Stimulated activated CD8-positive, alpha-beta memory T cell treated with anti-CD3 and anti-CD28 coated beads, Interleukin-7, amount 100 ng/mL, for 48 hours (primary cell): Measurements from ENCODE around the gene STRADA.

Experiments used
- DNase-seq, 2 donors: peaks; one replicate each; pipeline ENCODE4 v3.0.0-alpha.2; 2020; ENCODE audit warnings: low read depth in 1 of 2; ENCODE audit errors: extremely low read depth in 1 of 2

The STRADA gene

GRCh38 chr17:63701868-63702720 is 39.5 kb downstream of the STRADA start:
- peak in 1 of 2 donors; percentile 75 for DNase-seq

- no peak for DNase-seq
Measured at GRCh38 chr17:63701456-63701820, 40.2 kb downstream of the STRADA start.

DNA sequence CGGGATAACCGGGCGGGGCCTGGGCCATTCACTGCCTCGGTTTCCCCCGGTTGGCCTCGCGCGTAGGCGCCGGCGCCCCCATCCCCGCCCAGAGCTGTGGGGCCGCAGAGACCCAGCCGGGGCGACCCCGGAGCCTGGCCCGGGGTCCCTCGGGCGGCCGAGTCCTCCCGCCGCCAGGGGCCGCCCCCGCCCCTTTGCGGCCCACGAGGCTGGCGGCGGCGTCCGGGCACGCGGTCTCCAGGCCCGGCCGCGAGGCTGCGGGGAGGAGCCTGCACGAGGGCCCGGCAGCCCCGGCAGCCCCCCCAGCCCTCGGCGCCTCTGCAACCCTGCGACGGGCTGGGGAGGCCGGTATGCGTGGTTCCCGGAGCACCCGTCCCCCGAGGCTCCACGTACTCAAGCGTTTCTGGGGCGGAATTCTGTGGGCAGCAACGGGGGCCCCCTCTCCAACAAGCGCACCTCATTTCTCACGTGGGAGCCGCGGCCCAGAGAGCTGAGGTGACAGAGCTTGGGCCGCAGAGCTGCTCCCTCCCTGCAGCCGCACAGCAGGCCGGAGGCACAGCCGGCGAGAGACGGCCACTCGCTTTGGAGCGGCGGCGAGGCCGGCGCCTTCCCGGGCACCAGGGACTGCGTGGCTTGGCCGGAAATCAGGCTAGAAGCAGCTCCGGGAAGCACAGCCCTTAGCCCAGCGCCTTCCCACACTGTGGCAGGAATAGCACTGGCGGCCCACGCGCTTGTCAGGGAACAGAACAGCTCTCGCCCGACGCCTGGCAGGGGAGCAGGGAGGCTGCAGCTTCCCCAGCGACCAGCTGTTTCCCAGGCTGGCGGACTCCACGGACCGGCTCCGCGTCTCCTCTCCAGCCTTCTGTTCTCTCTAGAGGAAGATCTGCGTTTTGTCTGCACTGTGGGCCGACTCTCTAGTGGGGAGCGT is 40.8 kb downstream of the STRADA start:
- no peak for DNase-seq

GRCh38 chr17:63699638-63700527 is 41.7 kb downstream of the STRADA start, which contains the start of gene LIMD2:
LIMD2 (minus strand) TSS chr17:63700125; CDS start chr17:63699298, 827 bp downstream.
- peak; percentile 71 to 74 for DNase-seq

- peak; percentile 65 to 75 for DNase-seq
Measured at GRCh38 chr17:63698886-63699637, 42.5 kb downstream of the STRADA start.

DNA sequence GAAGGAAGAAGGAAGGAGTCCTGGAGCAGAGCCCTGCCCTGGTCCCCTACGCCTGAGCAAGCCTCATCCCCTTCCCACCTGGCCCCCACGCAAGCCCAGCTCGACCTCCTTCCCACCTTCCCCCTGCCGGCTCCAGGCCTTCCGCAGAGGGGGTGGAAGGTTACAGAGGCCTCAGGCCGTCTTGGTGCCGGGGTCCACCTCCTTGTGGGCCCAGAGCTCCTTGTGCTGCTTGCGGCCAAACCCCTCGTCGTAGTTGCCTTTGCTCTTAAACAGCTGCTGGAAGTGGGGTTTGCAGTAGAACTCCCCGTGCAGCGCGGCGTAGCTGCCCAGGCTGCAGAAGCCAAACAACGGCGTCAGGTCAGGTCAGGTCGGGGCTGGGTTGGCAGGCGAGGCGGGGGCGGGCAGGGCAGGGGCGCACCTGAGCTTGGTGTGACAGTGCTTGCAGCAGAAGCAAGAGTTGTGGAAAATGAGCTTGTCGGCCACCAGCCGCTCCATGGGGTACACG is 43.2 kb downstream of the STRADA start:
- no peak for DNase-seq

DNA sequence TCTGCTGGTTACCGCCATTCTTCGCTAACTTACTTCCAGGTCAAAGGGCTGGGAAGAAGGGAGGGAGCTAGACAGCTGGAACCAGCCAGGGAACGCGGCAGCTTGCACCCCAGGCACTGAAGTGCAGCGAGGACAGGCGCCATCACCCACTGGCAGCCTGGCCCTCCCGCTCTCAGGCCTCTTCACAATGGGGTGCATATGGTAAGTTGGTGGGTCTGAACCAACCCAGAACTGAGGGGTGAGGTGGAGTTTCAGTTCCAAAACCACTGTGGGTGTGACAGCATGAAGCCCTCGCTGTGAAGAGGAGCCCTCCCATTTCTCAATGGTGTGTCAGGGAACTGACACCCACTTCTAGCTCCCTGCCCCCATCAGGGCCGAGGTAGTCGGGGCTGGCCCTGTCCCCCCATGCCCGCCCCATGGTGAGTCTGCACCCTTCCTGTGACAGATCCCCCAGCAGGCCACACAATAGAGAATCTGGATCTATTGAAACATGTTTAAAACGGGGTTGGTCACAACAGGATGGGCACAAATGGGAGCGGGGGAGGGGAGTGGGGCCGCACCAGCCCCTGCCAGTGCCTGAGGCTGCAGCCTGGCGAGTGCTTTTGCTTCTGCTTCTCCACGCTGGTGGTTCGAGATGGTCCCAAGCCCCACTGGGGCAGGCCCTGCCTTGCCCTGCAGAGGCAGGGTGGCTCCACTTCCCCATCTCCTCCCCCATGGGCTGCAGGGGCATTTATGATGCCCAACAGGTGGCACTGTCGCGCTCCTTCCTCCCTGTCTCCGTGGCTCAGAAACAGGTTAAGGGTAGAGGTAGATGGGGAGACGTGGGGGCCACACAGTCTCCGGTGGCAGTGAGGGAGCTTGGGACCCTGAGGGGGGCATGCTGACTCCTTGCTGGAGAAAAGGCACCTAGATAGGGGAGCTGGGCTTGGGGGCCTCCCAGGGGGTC is 44.0 kb downstream of the STRADA start:
- DNase-seq, result peak; percentile 53 to 80

DNA sequence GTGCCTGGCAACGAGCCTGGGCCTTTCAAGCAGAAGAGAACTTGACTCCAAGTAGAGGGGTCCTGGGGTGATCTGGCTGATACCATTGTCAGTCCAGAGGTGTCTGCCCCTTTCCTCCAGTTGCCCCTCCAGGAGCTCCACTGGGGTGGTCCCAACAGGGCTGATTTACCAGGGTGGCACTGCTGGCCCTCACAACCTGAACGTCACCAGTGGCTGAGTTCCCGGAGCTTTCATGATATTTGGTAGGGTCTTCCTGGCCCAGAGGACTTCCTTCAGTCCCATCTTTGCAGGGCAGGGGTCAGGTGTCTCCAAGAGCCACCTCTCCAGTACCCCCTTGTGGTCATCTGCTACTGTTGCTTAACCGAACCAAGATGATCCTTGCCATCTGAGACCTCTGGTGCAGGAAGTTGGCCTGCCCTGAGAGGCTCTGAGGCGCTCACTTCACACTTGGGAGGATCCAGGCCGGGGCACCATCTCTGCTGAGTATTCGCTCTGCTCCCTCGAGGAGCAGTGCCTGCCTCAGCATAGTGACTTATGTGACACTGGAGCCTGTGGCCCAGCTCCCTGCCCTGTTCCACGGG is 45.1 kb downstream of the STRADA start:
- DNase-seq, result no peak

DNA sequence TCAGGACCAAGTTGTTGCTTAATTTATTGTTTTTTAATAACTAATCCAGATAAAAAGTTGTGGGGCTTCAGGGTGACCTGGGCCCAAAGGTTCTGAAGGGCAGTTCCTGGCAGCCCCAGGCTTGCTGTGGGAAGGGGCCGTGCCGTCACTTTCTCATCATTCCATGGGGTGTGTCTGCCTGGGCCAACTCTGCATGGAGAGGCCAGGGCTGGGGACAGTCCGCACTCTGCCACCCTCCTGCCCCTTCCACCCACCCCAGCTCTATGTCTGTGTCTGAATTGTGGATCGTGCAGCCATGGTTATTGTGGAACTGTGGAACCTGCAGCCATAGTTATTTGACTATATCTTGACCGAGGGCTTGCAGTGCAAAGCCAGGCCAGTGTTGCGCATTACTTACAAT is 45.7 kb downstream of the STRADA start:
- DNase-seq, result no peak

DNA sequence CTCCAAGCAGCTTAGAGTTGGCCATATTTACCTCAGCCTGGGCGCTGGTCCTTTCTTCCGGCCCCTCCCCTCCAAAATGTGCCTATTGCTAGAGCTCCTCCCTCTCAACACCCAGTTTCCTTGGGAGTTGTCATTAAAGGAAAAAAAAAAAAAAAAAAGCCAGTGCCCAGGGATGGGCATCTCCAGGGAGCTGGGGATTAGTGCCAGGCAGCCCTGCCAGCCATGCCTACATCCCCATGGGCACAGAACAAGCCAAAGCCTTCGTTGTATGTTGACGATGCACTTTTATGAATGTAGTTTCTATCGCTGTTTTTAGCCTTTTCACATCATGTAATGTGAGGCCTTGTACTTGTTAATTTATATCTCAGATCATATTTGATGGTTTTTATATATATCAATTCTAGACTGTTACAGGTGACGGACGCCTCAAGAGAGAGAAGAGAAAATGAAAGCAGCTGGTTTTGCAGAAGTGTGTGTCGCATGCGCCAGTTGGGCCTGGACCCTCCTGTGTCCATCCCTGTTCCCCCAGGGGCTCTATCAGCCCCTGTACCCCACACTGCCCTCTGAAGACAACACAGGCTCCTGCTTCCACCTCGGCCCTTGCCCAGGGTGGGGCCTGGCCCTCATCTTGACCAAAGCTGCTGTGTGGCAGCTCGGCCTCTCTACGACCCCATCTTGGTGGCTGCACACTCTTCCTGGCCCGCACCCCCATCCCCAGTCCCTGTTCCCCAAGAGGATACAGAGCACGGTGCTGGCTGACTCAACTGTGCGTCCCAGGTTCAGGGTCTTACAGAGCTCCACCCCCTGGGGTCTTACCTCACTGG is 46.4 kb downstream of the STRADA start:
- no peak for DNase-seq

DNA sequence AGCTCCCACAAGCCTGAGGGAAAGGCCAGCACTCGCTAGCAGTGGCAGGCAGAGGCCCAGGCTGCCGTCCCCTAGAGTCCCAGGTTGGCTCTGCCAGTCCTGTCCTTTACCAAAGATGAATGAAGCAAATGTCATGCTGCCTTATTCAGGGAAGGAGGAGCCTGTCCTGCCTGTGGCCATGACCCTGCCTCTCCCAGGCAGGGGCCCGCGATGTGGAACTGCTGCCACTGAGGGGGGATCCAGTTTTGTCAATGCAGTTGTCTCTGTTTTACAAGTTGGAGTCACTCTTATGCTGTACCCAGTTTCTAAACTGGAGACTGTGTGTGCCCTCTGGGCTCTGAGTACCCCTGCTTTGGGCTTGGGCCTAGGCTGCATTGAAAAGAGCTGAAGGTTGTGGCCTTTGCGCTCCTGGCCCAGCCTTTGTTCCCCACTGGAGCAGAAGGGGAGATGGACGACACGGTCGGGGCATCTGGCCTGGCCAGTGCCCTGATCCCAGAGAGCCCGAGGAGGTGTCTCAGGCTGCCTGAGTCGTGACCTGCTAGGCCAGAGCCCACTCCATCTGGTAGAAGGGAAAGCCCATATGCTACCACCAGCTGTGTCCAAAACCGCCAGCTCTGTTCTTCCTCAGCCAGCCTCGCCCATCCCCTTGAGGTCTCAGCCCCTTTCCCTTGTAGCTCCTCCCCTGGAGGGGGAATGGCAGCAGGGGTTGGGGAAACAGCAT is 47.2 kb downstream of the STRADA start:
- DNase-seq, result no peak

GRCh38 chr17:63693411-63694113 is 48.0 kb downstream of the STRADA start:
- no peak for DNase-seq

GRCh38 chr17:63692195-63692816 is 49.3 kb downstream of the STRADA start:
- no peak for DNase-seq

DNA sequence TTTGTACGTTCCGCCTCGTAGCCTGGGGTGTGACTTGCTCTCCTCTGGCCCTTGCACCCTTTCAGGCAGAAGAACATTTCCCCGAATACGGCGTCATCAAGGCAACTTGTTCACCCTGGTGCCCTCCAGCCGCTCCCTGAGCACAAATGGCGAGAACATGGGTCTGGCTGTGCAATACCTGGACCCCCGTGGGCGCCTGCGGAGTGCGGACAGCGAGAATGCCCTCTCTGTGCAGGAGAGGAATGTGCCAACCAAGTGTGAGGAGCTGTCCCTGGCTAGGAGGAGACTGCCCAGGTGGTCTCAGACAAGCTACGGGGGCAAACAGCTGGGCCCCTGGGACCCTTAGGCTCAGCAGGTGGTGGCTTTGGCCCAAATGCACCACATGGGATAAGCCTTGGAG is 52.1 kb downstream of the STRADA start:
- no peak for DNase-seq

DNA sequence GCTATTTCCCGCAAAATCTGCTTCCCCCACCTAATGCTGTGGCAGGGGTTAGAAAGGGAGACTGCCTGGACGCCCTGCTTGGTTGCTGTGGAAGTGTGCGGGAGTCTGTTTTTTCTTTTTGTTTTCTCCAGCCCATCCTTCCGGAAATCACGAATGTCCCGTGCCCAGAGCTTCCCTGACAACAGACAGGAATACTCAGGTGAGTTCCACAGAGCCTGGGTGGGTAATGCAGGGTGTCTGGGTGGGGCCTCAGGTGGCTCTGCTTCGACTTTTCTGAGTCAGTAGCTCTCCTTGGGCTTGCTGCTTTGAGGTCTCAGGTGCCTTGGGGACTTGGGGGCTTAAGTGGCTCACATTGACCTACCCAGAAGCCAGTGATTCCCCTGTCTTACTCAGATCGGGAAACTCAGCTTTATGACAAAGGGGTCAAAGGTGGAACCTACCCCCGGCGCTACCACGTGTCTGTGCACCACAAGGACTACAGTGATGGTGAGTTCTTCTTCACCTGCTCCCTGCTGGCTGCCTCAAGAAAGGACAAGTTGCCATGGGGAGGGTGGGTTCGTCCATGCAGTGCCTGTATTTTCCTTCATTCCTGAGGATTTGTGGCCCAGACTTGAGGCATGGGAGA is 53.1 kb downstream of the STRADA start:
- no peak for DNase-seq
